ENCODE data around the gene UBE2K. TPM values are rescaled to one million over a fixed set of nuclear protein-coding genes. Genes with fewer than 3 reads are reported as not detected.

UBE2K gene
- total and polyA plus RNA-seq, 2 of the 13 experiments (the other 11 are each of a cell fraction or from before 2014, with no cell fraction given): 36.2 to 81.0 TPM

DNA sequence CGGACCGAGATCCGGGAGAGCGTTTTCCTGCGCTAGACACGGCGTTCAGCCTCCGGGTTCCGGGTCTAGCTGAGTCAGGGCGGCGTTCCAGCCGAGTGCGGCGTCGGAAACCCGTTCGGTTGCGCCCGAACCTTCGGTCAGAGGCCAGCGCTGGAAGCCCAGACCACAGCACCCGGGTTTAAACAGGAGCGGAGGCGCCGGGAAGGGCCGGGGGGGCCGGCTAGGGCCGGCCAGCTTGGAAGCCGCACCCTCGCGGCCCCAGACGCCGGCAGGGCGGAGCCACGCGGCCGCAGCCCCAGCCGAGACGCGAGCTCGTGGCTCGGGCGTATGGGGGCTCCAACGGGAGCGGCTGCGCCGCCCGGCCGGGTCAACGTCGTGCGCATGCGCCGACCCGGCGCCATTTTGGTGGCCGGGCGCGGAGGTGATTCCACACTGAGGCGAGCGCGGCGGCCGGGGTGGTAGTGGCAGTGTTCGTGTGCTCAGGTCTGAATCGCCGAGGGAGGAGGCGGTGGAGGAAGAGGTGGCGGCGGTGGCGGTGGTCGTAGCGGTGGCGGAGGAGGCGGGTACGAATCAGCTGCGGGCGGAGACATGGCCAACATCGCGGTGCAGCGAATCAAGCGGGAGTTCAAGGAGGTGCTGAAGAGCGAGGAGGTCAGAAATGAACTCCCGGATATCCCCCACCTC lies at the start of gene UBE2K (continued):
- no peak for TF ChIP-seq ZNF260 (CRISPR knock-in tag; IDR thresholded peaks at IDR 0.05; ENCODE audit: borderline replicate concordance, low read depth)
- TF ChIP-seq ZMYM3 (CRISPR knock-in tag; IDR thresholded peaks at IDR 0.05): no peak
- 0 out of 2 replicates have a peak, but pooled peaks have one; percentile 36 for TF ChIP-seq KAT8 (CRISPR knock-in tag; IDR thresholded peaks at IDR 0.05)
- TF ChIP-seq ZNF792 (CRISPR knock-in tag; IDR thresholded peaks at IDR 0.05): no peak
- TF ChIP-seq DNMT3B (CRISPR knock-in tag; conservative IDR thresholded peaks at IDR 0.05): no peak
- TF ChIP-seq ELK4 (CRISPR knock-in tag; IDR thresholded peaks at IDR 0.05; ENCODE audit: borderline replicate concordance): no peak
- TF ChIP-seq CREB3 (CRISPR knock-in tag; IDR thresholded peaks at IDR 0.05): no peak
- TF ChIP-seq ZNF598 (CRISPR knock-in tag; IDR thresholded peaks at IDR 0.05; ENCODE audit: borderline replicate concordance): no peak; the same call in 1 of the 2 replicates
- TF ChIP-seq HOXA5 (CRISPR knock-in tag; IDR thresholded peaks at IDR 0.05): no peak
- no peak for TF ChIP-seq KLF9 (CRISPR knock-in tag; IDR thresholded peaks at IDR 0.05; ENCODE audit: low read depth)
- no peak; the same call in 1 of the 2 replicates for TF ChIP-seq ZNF33B (CRISPR knock-in tag; IDR thresholded peaks at IDR 0.05)
- no peak for TF ChIP-seq NBN (conservative IDR thresholded peaks at IDR 0.05)
- peak; percentile 49; the same call in 1 of the 2 replicates for TF ChIP-seq ZNF746 (CRISPR knock-in tag; IDR thresholded peaks at IDR 0.05)
- peak; percentile 75; the same call in 1 of the 2 replicates for TF ChIP-seq NRL (CRISPR knock-in tag; IDR thresholded peaks at IDR 0.05; ENCODE audit: borderline replicate concordance)
- no peak for TF ChIP-seq HCFC1 (IDR thresholded peaks at IDR 0.05; ENCODE audit: low read depth, low read length)
- TF ChIP-seq ZHX2 (IDR thresholded peaks at IDR 0.05; ENCODE audit: low read depth): peak; percentile 55; the same call in 1 of the 2 replicates
- TF ChIP-seq ZHX2 (CRISPR knock-in tag; IDR thresholded peaks at IDR 0.05; ENCODE audit: borderline replicate concordance): no peak
- TF ChIP-seq, protein P1, sequence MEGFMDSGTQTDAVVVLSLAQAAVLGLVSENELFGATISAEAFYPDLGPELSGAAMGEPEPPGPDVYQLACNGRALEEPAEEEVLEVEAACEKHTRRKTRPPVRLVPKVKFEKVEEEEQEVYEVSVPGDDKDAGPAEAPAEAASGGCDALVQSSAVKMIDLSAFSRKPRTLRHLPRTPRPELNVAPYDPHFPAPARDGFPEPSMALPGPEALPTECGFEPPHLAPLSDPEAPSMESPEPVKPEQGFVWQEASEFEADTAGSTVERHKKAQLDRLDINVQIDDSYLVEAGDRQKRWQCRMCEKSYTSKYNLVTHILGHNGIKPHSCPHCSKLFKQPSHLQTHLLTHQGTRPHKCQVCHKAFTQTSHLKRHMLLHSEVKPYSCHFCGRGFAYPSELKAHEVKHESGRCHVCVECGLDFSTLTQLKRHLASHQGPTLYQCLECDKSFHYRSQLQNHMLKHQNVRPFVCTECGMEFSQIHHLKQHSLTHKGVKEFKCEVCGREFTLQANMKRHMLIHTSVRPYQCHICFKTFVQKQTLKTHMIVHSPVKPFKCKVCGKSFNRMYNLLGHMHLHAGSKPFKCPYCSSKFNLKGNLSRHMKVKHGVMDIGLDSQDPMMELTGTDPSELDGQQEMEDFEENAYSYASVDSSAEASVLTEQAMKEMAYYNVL (CRISPR knock-in tag; IDR thresholded peaks at IDR 0.05; ENCODE audit: borderline replicate concordance): 0 out of 2 replicates have a peak, but pooled peaks have one; percentile 19
- TF ChIP-seq TFE3 (CRISPR knock-in tag; IDR thresholded peaks at IDR 0.05): no peak

All from HepG2 (cell line).